Ramos (cell line): Measurements from ENCODE around the gene TUBD1.
"Not testable (repeated sequence)": the region's sequence is repeated elsewhere in the genome, so short reads cannot be mapped to it uniquely, and the experiment has no call there.

Experiments
- in situ Hi-C: fragments of 300-500 bp; cut with MboI; formaldehyde crosslinking; loops from one replicate; pipeline ENCODE4 v1.14.3; 2022; ENCODE audit warnings: low sequenced_read_pairs; ENCODE audit not compliant: unreplicated experiment

Gene TUBD1, protein sequence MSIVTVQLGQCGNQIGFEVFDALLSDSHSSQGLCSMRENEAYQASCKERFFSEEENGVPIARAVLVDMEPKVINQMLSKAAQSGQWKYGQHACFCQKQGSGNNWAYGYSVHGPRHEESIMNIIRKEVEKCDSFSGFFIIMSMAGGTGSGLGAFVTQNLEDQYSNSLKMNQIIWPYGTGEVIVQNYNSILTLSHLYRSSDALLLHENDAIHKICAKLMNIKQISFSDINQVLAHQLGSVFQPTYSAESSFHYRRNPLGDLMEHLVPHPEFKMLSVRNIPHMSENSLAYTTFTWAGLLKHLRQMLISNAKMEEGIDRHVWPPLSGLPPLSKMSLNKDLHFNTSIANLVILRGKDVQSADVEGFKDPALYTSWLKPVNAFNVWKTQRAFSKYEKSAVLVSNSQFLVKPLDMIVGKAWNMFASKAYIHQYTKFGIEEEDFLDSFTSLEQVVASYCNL

GRCh38 chr17:59892924-59893675 lies at the start of gene TUBD1, which contains the start of gene RPS6KB1:
Gene TUBD1 (minus strand): TSS chr17:59892943. CDS start chr17:59891002, 1,941 bp downstream.
Gene RPS6KB1 (plus strand): TSS chr17:59893121. CDS start chr17:59893185, 64 bp downstream.
- in situ Hi-C loops: no loop called here

DNA sequence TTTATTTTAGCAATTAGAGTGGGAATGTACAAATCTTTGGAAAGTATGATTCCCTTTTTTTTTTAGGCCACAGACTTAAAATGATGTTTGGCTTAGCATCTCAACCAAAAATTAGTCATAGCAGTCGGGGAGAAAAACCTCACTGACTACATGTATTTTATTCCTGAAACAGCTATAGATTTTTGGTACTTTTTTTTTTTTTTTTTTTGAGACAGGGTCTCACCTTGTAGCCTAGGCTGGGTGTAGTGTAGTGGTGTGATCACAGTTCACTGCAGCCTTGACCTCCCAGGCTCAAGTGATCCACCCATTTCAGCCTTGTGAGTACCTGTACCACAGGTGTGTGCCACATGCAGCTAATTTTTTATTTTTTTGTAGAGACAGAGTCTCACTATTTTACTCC lies 48.4 kb upstream of the TUBD1 start:
- in situ Hi-C loops: no loop called here

DNA sequence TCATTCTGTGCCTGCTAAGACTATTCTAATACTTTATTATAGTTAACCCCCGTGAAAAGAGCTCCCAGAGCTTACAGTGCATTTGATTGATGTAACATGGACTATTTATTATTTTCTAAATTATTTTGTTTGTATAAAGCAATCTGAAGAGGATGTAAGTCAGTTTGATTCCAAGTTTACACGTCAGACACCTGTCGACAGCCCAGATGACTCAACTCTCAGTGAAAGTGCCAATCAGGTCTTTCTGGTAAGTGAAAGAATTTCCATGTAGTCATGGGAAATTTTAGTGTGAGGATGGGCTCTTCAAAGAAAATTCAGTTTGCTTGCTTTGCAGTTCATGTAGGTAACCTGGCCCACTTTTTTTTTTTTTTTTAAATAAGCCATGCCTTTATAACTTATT lies 48.0 kb upstream of the TUBD1 start:
- in situ Hi-C loops: not testable (repeated sequence)

DNA sequence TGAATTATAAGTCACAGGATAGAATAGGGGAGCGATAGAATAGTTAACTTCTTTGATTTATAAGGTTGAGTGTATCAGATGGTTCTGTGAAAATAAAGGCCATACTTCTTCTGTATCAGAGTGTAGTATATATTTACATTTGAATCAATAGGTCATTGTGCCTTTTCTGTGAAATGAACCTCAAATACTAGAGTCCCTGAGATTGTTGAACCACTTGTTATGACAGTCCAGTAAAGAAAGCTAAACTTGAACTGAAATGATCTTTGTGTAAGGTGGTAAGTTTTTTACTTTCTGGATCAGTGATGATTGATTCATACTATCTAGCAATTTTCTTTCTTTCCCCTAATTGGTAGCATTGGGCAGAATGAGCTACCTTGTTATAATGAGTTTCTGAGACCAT lies 40.6 kb upstream of the TUBD1 start:
- in situ Hi-C loops: not testable (repeated sequence)

DNA sequence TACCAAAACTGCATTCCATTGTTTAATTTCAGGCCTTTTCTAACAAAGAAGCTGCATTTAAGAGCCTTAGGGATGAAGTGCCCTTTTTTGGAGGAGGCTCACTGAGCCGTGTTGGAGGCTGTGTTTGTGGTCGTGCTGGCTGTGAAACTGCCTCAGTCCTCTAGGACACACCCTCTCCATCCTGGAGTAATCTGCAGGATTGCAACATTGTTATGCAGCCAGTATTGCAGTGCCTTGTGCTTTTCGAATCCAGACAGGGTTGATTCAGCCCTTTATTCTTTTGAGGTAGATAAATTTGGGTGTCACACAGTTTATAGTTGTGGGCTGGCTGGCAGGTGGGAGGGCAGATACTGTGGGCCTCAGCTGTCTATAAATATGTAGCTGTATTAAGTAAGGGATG lies 38.0 kb upstream of the TUBD1 start:
- in situ Hi-C loops: not testable (repeated sequence)

GRCh38 chr17:59930121-59930520 lies 37.4 kb upstream of the TUBD1 start:
- in situ Hi-C loops: not testable (repeated sequence)

DNA sequence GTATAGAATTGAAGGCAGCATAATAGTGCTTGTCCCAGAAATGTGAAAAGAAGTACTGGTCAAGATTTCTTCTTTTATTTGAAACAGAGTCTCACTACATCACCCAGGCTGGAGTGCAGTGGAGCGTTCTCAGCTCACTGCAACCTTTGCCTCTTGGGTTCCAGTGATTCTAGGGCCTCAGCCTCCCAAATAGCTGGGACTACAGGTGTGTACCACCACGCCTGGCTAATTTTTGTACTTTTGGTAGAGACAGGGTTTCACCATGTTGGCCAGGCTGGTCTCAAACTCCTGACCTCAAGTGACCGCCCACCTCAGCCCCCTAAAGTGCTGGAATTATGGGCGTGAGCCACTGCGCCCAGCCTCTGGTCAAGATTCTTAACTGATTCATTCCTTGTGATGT lies 27.9 kb upstream of the TUBD1 start:
- in situ Hi-C loops: loop anchor here (25.0 kb wide), 1 partner anchor 117 kb away; no protein-coding TSS in a partner anchor

GRCh38 chr17:59916446-59916845 lies 23.7 kb upstream of the TUBD1 start:
- in situ Hi-C loops: loop anchor here (25.0 kb wide), 1 partner anchor 121 kb away; no protein-coding TSS in a partner anchor

DNA sequence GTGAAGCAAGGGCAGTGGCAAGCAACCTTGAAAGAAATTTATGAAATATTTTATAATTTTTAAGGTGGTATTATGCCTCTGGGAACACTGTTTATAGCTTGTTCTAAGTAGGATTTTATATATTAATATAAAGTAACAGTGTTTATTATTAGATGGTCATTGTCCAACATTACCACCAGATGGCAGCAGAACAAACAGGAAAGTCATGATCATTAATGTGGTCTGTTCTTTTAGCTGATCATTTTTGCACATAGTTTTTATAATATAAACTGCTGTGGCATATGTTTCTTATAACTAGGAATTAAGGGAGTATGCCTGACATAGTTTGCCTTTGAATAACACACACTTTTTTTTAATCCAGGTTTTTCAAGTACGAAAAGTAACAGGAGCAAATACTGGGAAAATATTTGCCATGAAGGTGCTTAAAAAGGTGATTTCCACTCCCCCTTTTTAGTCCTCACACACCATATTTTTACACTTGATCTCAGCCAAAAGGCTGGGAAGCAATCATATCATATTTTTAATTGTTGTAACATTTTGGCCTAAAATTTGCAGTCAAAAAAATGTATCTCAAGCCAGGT lies 21.6 kb upstream of the TUBD1 start:
- in situ Hi-C loops: loop anchor here (25.0 kb wide), 1 partner anchor 123 kb away; no protein-coding TSS in a partner anchor

GRCh38 chr17:59907467-59907866 lies 14.7 kb upstream of the TUBD1 start:
- in situ Hi-C loops: loop anchor here (25.0 kb wide), 1 partner anchor 130 kb away; no protein-coding TSS in a partner anchor

DNA sequence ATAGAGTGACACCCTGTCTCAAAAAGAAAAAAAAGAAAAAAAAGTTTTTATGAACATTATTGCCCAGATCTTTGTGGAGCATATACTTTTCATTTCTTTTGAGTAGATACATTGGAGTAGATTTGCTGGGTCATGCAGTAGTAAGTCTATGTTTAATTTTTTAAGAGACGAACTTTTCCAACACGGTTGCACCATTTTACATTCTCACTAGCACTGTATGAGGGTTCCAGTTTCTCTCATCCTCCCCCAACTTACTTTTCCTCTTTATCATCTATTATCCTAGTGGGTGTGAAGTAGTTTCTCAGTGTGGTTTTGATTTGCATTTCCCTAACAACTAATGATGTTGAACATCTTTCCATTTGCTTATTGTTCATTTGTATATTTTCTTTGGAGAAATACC lies 10.7 kb upstream of the TUBD1 start:
- in situ Hi-C loops: loop anchor here (25.0 kb wide), 1 partner anchor 134 kb away; no protein-coding TSS in a partner anchor

DNA sequence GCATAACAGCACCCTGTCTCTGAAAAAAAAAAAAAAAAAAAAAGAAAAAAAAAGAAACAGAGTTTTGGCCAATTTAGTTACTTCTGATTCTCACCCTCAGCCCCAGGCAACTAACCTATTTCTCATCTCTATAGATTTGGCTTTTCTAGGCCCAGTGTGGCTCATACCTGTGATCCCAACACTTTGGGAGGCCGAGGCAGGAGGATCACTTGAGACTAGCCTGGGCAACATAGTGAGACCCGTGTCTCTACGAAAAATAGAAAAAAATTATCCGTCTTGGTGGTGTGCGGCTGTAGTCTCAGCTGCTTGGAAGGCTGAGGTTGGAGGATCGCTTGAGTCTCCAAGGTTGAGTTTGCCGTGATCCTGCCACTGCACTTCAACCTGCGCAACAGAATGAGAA lies 8.9 kb upstream of the TUBD1 start:
- in situ Hi-C loops: loop anchor here (25.0 kb wide), 1 partner anchor 136 kb away; no protein-coding TSS in a partner anchor

DNA sequence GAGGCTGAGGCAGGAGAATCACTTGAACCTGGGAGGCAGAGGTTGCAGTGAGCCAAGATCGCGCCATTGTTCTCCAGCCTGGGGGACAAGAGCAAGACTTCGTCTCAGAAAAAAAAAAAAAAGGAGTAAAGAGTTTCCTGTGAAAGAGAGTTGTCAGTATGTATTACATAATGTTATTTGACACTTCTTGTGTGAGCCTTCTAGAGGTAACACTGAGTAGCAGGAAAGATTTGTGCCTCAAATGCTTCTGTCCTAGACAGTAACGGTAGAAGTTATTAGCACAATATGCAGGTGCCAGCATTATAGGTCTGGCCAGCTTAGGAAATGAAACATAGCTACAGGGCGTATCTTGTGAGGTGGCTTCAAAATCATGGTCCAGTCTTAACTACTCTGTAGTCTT lies 6.4 kb upstream of the TUBD1 start:
- in situ Hi-C loops: no loop called here

DNA sequence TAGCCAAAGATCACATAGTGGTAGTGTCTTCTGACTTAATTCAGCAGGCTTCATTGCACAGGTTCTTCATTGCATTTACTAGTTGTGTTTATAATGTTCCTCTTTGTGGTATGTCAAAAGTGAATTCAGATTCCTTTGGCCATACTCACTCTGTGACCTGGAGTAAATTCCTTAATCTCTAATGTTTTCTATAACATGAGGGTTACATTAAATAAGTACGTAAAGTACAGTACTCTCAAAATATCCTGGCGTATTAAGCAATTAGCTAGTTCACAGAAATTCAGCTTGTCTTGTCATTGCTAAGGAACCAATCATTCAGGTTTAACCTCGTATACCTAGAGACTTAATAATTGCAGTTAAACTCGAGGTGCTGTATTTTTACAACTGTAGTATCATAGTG lies 4.3 kb upstream of the TUBD1 start:
- in situ Hi-C loops: no loop called here

GRCh38 chr17:59893676-59894100 lies 945 bp upstream of the TUBD1 start:
- in situ Hi-C loops: no loop called here

GRCh38 chr17:59892251-59892923 lies 356 bp downstream of the TUBD1 start:
- in situ Hi-C loops: no loop called here

GRCh38 chr17:59890720-59891119 lies 2.0 kb downstream of the TUBD1 start:
- in situ Hi-C loops: no loop called here

DNA sequence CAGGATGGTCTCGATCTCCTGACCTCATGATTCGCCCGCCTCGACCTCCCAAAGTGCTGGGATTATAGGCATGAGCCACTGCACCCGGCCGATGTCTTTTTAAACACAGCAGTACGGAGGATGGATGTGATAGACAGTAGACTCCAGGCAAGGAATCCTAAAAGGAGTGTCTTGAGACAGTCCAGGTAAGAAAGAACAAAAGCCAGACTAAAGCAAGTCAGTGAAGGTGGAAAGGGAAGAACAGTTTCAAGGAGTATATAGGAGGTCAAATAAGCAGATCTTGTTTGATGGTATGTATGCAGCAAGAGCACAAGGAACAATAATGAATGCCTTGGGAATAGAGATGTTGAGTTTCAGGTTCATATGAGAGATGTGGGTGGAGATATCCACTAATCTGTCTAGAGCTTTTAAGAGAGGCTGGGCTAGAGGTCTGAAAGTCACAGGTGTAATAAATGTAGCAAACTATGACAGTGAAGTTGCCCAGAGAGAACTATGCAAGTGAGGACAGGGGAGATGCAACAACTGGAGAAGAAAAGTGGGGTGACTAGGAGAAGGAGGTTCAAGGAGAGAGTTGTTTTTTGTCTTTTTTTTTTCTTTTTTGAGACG lies 4.5 kb downstream of the TUBD1 start:
- in situ Hi-C loops: no loop called here

DNA sequence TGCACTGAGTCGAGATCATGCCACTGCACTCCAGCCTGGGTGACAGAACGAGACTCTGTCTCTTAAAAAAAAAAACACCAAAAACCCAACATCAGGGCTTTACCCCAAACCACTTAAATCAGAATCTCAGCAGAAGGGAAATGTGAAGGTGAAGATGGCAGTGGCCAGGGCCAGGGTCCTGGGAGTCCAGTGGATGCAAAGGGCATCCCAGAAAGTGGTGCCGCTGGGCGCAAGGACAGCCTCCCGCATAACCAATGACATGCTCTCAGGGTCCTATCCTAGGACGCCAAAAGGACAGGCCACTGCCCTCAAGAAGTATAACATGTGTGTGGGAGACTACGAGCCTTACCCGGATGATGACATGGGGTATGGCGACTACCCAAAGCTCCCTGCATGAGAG lies 7.9 kb downstream of the TUBD1 start:
- in situ Hi-C loops: no loop called here

GRCh38 chr17:59878624-59879023 lies 14.1 kb downstream of the TUBD1 start:
- in situ Hi-C loops: no loop called here
